T-helper 1 cell treated with Interleukin-12 subunit alpha and Interleukin-12 subunit beta and Interleukin-4 antibody, amounts not matched to agents 30 ng/mL and 1 ng/mL, for 36 hours (primary cell): ENCODE measurements around the gene SLAIN1. TPM values are rescaled to one million over a fixed set of nuclear protein-coding genes. Genes with fewer than 3 reads are reported as not detected.

Experiments
- intact Hi-C: fragments of 100-400 bp; cut with micrococcal nuclease; formaldehyde crosslinking; loops from one replicate; pipeline ENCODE4 v1.15.1; 2024
- total RNA-seq: library from RNA; stranded (reverse); gene quantifications from 2 replicates; pipeline ENCODE4 v1.2.3, GENCODE V29; 2022

SLAIN1 gene
- total RNA-seq, 1 donor from 2014 or later = 48.0 TPM

- intact Hi-C loops = no loop called here
These were observed 5.9 kb downstream of the SLAIN1 start for GRCh38 chr13:77703408-77703807.

- intact Hi-C loops = no loop called here
These were observed 16.8 kb downstream of the SLAIN1 start for GRCh38 chr13:77714119-77714755.

- intact Hi-C loops = no loop called here
These were observed 17.9 kb downstream of the SLAIN1 start for GRCh38 chr13:77715233-77715891.

DNA sequence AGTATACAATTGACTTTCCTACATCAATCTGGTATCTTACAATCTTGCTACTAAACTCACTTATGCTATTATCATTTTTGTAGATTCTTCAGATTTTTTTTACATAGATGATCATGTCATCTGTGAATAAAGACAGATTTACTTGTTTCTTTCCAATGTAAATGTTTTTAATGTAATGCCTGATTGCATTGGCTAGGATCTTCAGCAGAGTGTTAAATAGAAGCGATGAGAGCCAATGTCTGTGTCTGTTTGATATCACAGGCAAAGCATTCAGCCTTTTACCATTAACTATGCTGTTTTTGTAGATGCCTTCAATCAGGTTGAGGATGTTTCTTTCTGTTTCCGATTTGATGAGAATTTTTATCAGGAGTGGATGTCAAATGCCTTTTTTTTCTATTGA lies 19.2 kb downstream of the SLAIN1 start:
- intact Hi-C loops = no loop called here

DNA sequence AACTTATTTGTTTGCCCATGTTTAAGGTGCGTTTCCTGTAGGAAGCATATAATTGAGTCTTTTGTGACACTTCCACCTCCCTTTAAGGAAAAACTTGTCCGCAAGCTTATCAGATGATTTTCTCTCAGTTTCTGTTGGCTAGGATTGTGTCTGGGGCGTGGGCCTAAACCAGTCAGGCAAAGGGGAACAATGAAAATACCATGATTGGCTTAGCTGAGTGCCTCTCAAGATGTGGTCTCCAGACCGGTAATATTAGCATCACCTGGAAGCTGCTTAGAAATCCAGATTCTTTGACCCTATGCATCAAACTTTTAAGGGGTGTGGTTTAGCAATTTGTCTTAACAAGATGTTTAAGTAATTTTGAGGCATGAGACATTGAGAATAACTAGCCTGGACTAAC lies 20.0 kb downstream of the SLAIN1 start:
- intact Hi-C loops = no loop called here

DNA sequence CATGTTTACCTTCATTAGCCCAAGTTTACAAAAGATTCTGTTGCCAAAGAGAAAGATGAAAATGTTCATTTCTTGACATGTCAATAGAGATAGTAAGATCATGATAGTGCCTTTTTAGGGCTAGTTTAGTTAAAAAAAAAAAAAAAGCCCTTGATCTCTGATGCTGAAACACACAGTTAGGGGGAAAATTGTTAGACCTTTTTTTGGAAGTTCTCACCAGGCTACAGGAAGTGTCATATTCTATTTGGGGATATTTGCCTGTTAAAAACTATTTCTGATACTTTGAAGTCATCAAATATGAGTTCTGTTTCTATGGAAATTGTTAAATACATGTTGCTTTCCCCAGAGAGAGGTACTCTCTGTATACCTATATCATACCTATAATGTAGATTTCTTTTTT lies 21.6 kb downstream of the SLAIN1 start:
- intact Hi-C loops = no loop called here

DNA sequence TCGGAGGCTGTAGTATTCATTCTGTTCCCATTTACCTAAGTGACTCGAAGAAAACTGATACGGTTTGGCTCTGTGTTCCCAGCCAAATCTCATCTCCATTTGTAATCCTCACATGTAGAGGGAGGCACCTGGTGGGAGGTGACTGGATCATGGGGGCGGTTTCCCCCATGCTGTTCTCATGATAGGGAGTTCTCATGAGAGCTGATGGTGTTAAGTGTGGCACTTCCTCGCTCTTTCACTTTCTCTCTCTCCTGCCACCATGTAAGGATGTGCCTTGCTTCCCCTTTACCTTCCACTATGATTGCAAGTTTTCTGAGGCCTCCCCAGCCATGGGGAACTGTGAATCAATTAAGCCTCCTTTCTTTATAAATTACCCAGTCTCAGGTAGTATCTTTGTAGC lies 23.5 kb downstream of the SLAIN1 start:
- intact Hi-C loops = loop anchor here (10.0 kb wide), 1 partner anchor 1474 kb away; no protein-coding TSS in a partner anchor

- intact Hi-C loops = loop anchor here (1.0 to 10.0 kb wide), 3 partner anchors 25 to 1471 kb away; no protein-coding TSS in a partner anchor
These were observed 26.6 kb downstream of the SLAIN1 start for GRCh38 chr13:77724092-77724491.

DNA sequence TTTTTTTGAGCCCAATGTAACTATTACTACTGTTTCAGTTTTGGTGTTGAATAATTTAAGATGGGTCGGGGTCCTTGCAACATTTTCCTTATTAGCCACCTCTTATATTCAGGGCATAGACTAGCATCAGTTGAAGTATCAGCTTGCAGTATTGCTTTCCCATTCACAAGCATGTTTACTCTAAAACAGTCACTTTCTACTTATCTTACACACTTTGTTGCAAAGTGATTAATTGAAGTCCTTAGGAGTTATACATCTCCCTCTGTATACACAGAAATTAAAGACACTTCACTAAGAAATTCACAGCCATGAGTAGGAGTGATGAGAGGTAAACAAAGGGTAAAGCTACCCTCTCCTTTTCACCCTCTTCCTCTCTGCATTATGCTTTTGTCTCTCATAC lies 27.6 kb downstream of the SLAIN1 start:
- intact Hi-C loops = loop anchor here (10.0 kb wide), 1 partner anchor 1470 kb away; no protein-coding TSS in a partner anchor

- intact Hi-C loops = loop anchor here (10.0 kb wide), 1 partner anchor 1466 kb away; no protein-coding TSS in a partner anchor
These were observed 31.0 kb downstream of the SLAIN1 start for GRCh38 chr13:77728265-77729125.

GRCh38 chr13:77729502-77730221 lies 32.2 kb downstream of the SLAIN1 start:
- intact Hi-C loops = loop anchor here (1.0 to 10.0 kb wide), 6 partner anchors 22 to 1465 kb away; partner anchors contain the start of genes CLN5 and KCTD12

- intact Hi-C loops = loop anchor here (1.0 to 10.0 kb wide), 5 partner anchors 21 to 846 kb away; partner anchors contain the start of genes CLN5 and KCTD12
These were observed 33.1 kb downstream of the SLAIN1 start for GRCh38 chr13:77730572-77730971.

GRCh38 chr13:77732287-77732686 lies 34.8 kb downstream of the SLAIN1 start:
- intact Hi-C loops = loop anchor here (10.0 kb wide), 1 partner anchor 847 kb away; the partner anchor contains the start of gene KCTD12

DNA sequence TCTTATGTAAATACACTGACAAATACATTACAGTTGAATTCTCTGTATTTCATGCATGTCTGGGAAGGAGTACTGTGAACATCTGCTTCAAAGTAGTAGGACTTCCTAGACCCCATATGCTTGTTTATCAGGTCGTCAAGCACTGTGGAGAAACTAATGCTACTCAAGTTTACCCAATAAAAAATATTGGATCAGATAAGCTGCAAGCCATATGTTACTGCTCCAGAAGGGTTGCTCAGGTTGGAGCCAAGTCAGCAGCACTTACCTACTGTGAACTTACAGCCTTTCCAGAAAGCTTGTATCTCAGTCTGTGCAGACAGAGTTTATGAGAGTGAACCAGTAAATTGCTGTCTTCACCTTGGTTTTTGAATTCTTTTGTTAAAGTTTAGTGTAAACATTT lies 36.2 kb downstream of the SLAIN1 start:
- intact Hi-C loops = loop anchor here (10.0 kb wide), 1 partner anchor 849 kb away; the partner anchor contains the start of gene KCTD12

GRCh38 chr13:77737583-77738200 lies 40.2 kb downstream of the SLAIN1 start:
- intact Hi-C loops = loop anchor here (10.0 kb wide), 1 partner anchor 853 kb away; the partner anchor contains the start of gene KCTD12

GRCh38 chr13:77740097-77740735 lies 42.7 kb downstream of the SLAIN1 start:
- intact Hi-C loops = no loop called here

GRCh38 chr13:77740931-77741596 lies 43.6 kb downstream of the SLAIN1 start:
- intact Hi-C loops = no loop called here

GRCh38 chr13:77741597-77741972 lies 44.1 kb downstream of the SLAIN1 start:
- intact Hi-C loops = no loop called here

GRCh38 chr13:77742801-77743200 lies 45.3 kb downstream of the SLAIN1 start:
- intact Hi-C loops = no loop called here
